ENCODE results near the gene ZNF277.
"Not testable (repeated sequence)": the region's sequence is repeated elsewhere in the genome, so short reads cannot be mapped to it uniquely, and the experiment has no call there.

The ZNF277 gene

DNA sequence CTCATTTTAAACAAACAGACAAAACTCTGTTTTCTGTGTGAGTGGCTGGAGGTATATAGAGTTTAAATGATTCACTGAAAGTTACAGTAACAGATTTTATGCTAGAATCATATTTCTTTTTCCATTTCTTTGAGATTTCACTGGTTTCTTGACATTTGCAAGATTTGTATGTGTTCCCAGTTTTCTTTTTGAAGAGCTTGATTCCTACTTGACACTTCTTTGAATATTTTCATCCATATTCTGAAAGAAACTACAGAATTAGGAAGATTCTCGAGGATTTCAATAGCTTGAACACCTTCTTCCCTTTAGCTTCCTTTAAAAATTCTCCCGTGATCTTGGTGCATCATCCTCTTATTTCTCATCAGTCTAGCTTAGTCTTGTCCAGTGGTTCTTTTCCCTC lies 93.6 kb downstream of the ZNF277 start:
- DNase-seq: no peak

DNA sequence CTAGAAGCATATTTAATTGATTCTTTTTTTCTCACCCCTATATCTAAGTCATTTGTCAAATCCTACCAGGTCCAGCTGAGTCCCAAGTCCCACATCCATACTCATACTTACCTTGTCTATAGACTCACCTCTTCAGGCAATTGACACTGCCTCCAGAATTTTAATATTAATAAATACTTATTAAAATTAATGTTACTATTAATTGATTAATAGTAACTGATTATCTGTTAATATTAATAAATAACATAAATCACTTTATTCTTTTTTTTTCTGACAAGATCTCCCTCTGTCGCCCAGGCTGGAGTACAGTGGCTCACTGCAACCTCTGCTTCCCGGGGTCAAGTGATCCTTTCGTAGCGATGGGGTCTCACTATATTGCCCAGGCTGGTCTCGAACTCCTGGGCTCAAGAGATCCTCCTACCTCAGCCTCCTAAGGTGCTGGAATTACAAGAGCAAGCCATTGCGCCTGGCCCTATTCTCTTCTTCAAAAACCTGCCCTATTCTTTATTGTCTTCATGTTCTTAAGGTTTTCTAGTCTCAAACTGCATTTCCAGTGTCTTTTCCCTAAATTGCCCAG lies 94.4 kb downstream of the ZNF277 start:
- DNase-seq: no peak

GRCh38 chr7:112302566-112302965 lies 96.1 kb downstream of the ZNF277 start:
- no peak for DNase-seq

DNA sequence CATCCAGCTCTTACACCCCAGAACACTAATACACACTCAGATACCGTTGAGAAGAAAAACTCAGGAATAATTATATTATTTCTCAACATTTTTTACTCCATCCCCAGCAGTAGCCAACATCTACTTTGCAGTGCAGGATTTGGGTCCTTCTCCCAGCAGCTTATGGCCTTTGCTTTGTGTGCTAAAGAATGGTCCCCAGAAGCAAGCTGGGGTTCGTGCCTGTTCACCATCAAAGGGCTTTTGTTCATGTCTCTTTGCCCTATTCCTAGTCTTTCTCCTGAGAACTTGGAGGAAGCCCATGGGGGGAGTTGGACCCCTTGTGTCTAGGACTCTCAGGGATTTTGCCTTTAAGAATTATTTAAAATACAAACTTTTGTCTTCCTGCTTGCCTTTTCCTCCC lies 100.4 kb downstream of the ZNF277 start:
- DNase-seq: no peak

- no peak for DNase-seq
These were observed 101.0 kb downstream of the ZNF277 start for GRCh38 chr7:112307506-112307905.

DNA sequence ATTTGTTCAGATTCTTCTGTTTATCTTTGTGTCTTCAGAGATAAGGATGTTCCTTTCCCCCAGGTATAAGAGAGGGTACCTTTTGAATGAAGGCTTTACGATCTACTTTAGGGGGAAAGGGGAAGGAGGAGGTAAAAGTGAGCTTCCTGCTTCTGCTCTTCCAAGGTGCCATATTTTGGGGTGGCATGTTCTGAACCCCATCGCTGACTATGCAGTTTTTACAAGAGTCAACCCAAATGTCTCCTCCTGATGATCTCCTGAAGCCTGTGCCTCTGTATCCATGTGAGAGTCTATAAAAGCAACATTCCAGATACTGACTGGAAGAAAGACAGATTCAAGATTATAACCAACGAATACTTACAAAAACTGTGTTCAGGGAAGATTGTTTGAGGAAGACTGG lies 102.5 kb downstream of the ZNF277 start:
- no peak for DNase-seq

GRCh38 chr7:112316803-112317202 lies 110.3 kb downstream of the ZNF277 start:
- not testable (repeated sequence) for DNase-seq

- no peak for DNase-seq
These were observed 115.6 kb downstream of the ZNF277 start for GRCh38 chr7:112322070-112322469.

- no peak for DNase-seq
These were observed 121.1 kb downstream of the ZNF277 start for GRCh38 chr7:112327566-112327965.

DNA sequence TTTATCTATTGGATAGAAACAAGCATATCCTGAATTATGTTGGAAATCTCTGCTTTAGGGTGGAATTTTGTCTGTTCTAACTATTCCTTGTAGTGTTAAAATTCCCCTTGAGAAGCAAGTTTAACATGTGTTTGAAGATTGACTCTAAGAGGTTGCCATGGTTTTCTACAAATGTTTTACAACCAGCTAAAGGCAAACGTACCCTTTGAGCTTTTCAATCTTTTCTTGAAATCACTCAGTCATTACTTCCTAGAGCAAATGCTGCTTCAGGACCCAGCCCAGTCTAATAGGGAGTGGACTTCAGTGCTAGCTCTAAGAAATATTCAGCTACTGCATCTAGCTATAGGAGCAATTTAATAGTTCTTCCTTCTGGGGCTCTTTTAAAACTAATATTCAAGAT lies 125.0 kb downstream of the ZNF277 start:
- no peak for DNase-seq

- no peak for DNase-seq
These were observed 127.9 kb downstream of the ZNF277 start for GRCh38 chr7:112334366-112334765.

- no peak for DNase-seq
These were observed 129.8 kb downstream of the ZNF277 start for GRCh38 chr7:112336261-112336660.

DNA sequence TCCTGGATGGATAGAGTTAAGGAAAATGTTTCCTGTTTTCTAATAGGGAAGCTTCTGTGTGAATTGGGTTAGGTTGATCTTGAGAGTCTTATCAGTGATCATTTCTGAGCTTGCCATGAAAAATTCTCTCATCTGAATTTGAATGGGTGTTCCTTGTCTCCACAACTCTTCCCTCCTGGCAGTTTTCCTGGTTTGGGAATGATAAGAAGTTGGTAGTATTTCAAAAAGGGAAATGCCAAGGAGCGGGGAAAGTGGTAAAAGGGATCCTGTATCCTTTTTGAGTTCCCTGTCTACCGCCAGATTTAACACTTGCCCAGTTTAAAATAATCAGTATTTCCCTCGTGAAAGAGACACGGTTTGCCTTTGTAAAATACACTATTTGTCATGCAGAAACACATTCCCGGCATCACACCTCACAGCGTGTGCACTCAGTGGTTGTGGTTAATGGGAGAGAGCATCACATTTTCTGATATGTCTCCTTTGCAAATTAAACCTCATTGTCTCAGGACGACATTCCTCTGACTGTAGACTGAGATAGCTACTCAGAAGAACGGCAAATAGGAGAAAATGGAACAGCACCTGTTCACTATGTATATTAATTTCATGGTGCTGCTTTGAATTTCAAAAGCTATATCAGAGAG lies 130.6 kb downstream of the ZNF277 start:
- no peak for DNase-seq

DNA sequence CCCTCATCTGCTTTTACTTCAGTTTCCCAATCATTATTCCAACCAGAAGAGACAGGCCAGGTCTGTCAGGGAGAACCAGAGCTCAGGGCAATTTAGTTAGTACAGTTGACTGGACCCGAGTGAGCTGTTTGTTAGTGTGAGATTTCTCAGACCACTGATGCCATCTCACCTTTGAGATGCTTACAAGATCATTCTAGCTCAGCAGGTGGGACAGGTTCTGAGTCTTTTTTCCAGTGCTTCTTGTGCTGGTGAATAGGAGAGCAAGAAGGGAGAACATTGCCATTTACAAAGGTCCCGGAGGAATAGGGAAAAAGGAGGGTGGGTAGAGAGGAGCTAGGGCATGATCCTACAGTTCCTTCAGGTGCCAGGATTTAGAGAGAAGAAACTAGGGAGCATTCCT lies 131.4 kb downstream of the ZNF277 start:
- no peak for DNase-seq

DNA sequence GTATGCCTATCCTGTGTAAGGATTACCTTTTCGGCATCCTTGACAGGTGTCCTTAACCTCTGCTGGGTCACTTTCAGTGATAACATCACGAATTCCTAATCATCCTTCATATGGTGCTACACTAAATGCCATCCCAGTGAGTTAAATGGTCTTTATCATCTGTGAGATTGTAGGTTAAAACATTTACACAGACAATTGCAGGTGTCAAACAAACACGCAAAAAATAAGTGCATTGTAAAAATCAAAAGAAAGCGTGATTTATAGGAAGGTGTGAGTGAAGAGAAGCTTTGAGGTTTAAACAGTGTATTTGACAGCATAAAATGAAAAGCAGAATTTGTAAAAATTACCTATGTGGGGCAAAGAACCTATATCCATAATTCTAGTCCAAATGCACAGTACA lies 132.3 kb downstream of the ZNF277 start:
- no peak for DNase-seq

- DNase-seq: no peak
These were observed 135.0 kb downstream of the ZNF277 start for GRCh38 chr7:112341464-112341863.

GRCh38 chr7:112346381-112347060 lies 140.0 kb downstream of the ZNF277 start:
- no peak for DNase-seq

DNA sequence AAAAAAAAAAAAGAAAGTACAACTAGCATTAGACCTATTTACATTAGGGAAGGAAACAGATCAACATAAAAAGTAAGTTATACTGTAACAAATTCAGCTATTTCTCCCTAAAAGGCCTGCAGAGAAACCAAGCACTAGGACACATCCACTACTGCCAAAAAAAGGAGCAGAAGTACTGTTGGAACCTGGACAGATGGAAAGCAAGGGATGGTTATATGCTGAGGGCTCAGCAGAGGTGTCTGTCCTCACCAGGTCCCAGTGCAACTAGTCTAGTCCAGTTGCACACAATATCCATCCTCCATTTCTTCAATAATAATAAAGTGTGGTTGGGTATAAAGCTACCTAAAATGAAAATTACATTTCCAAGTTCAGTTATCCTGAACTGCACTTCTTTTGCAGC lies 140.6 kb downstream of the ZNF277 start:
- no peak for DNase-seq

DNA sequence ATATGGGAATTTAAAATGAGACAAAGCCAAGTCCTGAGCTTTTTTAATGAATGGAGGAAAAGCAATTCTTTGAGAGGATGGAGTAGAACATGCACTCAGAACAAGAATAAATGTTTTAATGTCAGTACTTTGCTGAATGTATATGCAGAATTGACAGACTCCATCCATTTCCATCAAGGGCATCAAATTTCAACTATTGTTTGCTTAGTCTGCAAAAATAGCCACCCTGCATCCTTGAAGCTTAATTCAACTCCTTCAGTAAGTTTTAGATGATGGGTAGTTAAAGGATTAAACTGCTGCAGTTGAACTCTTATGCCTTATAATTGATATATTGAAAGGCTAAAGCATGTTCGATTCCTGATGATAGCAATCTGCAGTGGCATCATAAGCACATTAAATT lies 144.1 kb downstream of the ZNF277 start:
- DNase-seq: no peak

DNA sequence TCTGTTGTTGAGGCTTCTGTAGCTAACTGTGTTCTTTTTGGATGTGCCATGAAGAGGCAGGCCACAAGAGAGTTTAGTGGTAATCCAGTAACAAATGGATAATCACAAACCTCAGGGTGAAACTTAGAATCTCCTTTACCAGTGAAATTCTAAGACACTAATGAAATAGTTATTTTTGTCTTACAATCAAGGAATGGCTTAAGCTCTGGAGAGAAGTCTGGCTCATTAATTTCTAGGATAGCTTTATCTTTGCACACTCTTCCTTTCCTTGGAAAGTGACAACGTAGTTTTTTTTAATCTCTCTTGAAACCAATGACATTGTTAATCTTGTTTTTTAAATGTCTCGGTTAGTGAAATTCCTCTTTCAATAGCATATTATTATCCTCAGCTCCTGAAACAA lies 150.1 kb downstream of the ZNF277 start:
- DNase-seq: no peak

GRCh38 chr7:112357136-112357535 lies 150.6 kb downstream of the ZNF277 start:
- DNase-seq: no peak

- no peak for DNase-seq
These were observed 152.0 kb downstream of the ZNF277 start for GRCh38 chr7:112358513-112358912.

DNA sequence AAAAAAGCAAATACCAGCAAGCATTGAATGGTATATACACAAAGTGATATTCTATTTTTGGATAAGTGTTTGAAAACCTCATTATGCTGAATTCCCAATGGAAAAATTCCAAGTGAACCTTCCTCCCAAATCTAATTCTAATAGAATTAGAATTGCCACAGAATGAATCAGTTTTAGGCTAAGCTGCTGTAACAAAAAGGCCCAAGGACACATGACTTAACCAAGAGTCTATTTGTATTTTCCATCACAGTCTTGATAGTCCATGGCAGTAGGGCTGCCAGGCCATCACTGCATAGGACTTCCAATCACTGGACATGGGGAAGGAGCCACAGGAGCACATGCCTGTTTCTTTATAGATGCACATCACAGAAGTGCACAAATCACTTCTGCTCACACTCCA lies 152.6 kb downstream of the ZNF277 start:
- no peak for DNase-seq

DNA sequence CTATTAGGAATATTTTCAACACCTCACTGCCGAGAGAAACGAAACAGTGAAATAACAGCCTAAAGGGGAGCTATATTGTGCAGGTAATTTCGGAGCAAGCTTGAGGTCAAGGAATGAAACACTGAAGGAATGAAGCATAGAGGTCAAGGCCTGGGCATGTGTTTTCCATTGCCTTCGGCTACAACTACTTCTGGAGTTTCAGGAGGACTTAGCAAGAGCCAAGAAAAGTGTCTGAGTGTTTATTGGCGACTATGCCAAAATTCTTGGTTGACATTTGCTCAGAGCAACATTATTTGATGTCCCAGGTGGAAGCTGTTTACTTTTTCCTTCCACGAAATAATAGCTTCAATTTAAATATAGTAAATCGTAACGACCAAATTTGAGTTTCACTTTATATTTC lies 154.2 kb downstream of the ZNF277 start:
- DNase-seq: no peak

- no peak for DNase-seq
These were observed 154.7 kb downstream of the ZNF277 start for GRCh38 chr7:112361154-112361553.
